OCI-LY1 (cell line): ENCODE results near the gene PKD2L1.
A peak's percentile ranks its signal among the peaks of the same experiment; 100 is the strongest.
"Not testable (repeated sequence)": the region's sequence is repeated elsewhere in the genome, so short reads cannot be mapped to it uniquely, and the experiment has no call there.

Experiments used
- H2AFZ ChIP-seq: fragments of 200-600 bp; sonication (generic), shearing (Covaris generic); 2 replicates; pipeline ENCODE4 v1.6.0; 2014; ENCODE audit warnings: antibody characterized with exemption, mild to moderate bottlenecking, low read length
- H3F3A ChIP-seq: fragments of 200-600 bp; sonication (generic), shearing (Covaris generic); 2 replicates; pipeline ENCODE4 v1.6.0; 2014; ENCODE audit warnings: mild to moderate bottlenecking, antibody characterized with exemption, low read length, moderate library complexity; ENCODE audit not compliant: insufficient read depth
- H3K27ac ChIP-seq: fragments of 200-600 bp; sonication (generic); 2 replicates; pipeline ENCODE4 v1.5.1; 2014; ENCODE audit warnings: low read length, mixed run types, mild to moderate bottlenecking, low read depth; ENCODE audit not compliant: poor library complexity, severe bottlenecking
- H3K27me3 ChIP-seq: fragments of 200-600 bp; sonication (generic); 2 replicates; pipeline ENCODE4 v1.6.0; 2014; ENCODE audit warnings: antibody characterized with exemption, mild to moderate bottlenecking, low read length, moderate library complexity; ENCODE audit not compliant: insufficient read depth
- H3K36me3 ChIP-seq: fragments of 200-600 bp; sonication (generic); 2 replicates; pipeline ENCODE4 v1.6.1; 2014; ENCODE audit warnings: mild to moderate bottlenecking, antibody characterized with exemption, low read length, moderate library complexity, mixed read lengths; ENCODE audit not compliant: insufficient read depth
- H3K4me1 ChIP-seq: fragments of 200-600 bp; sonication (generic); 2 replicates; pipeline ENCODE4 v1.5.1; 2014; ENCODE audit warnings: mild to moderate bottlenecking, low read length, moderate library complexity; ENCODE audit not compliant: insufficient read depth, severe bottlenecking
- H3K4me2 ChIP-seq: fragments of 200-600 bp; sonication (generic), shearing (Covaris generic); 2 replicates; pipeline ENCODE4 v1.6.1; 2014; ENCODE audit warnings: low read length
- H3K4me3 ChIP-seq: fragments of 200-600 bp; sonication (generic); 2 replicates; pipeline ENCODE4 v1.5.1; 2014; ENCODE audit warnings: low read length, low read depth, mild to moderate bottlenecking, mixed read lengths; ENCODE audit not compliant: poor library complexity, severe bottlenecking
- H3K79me2 ChIP-seq: fragments of 200-600 bp; shearing (Covaris generic); 2 replicates; pipeline ENCODE4 v1.6.1; 2016; ENCODE audit warnings: mixed run types, low read length, mixed read lengths; ENCODE audit not compliant: insufficient read depth
- H3K9ac ChIP-seq: fragments of 200-600 bp; sonication (generic), shearing (Covaris generic); 2 replicates; pipeline ENCODE4 v1.6.1; 2014; ENCODE audit warnings: mild to moderate bottlenecking, low read length, mixed read lengths
- H3K9me2 ChIP-seq: fragments of 200-600 bp; sonication (generic), shearing (Covaris generic); 2 replicates; pipeline ENCODE4 v1.6.1; 2014; ENCODE audit warnings: low read depth, mild to moderate bottlenecking, low read length, mixed read lengths
- H3K9me3 ChIP-seq: fragments of 200-600 bp; shearing (Covaris generic); 2 replicates; pipeline ENCODE4 v1.6.1; 2014; ENCODE audit warnings: low read length, mixed read lengths
- H4K20me1 ChIP-seq: fragments of 200-600 bp; sonication (generic), shearing (Covaris generic); 2 replicates; pipeline ENCODE4 v1.6.0; 2016; ENCODE audit warnings: mild to moderate bottlenecking, low read length; ENCODE audit not compliant: insufficient read depth
- EZH2 ChIP-seq: fragments of 200-600 bp; sonication (generic), shearing (Covaris generic); IDR thresholded peaks from 2 replicates; pipeline ENCODE4 v1.8.0; 2017; ENCODE audit warnings: borderline replicate concordance, mixed run types, mild to moderate bottlenecking, antibody characterized with exemption, low read length, moderate library complexity, mixed read lengths
- TF ChIP-seq, protein P1 (sequence below): fragments of 200-600 bp; sonication (generic), shearing (Covaris generic); IDR thresholded peaks from 2 replicates; pipeline ENCODE4 v1.5.1; 2017; ENCODE audit warnings: mild to moderate bottlenecking, antibody characterized with exemption, low read length, moderate library complexity, mixed read lengths

The PKD2L1 gene

DNA sequence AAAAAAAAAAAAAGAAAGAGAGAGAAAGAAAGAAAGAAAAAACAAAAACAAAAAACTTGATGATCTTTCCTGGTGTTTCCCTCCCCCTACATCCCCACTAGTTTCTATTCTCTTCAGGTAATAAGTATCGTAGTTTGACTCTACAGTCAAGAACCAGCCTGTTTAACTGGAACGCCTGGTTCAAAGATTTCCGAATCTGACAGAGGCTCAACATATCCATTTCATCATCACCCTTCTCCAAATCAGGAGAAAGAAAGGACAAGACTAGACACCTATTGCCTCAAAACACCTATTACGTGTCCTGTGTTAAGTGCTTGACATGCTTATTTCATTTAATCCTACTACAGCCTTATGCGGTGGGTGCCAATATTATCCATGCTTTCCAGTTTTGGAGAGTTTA is 23.2 kb downstream of the PKD2L1 start:
- Histone ChIP-seq H3K9me2 (no peaks in the 10 kb centered on the region), H3K79me2 (no peaks in the 10 kb centered on the region), H3K36me3 (no peaks in the 10 kb centered on the region), H2AFZ (no peak overlapping the region), H3K27me3 (no peaks in the 10 kb centered on the region), H3F3A (no peaks in the 10 kb centered on the region), H4K20me1 (no peaks in the 10 kb centered on the region), H3K27ac (no peak overlapping the region), H3K4me1 (no peaks in the 10 kb centered on the region), H3K9me3 (no peaks in the 10 kb centered on the region), H3K9ac (no peak overlapping the region), H3K4me3 (no peak overlapping the region), H3K4me2 (no peak overlapping the region)
- TF ChIP-seq, protein P1, sequence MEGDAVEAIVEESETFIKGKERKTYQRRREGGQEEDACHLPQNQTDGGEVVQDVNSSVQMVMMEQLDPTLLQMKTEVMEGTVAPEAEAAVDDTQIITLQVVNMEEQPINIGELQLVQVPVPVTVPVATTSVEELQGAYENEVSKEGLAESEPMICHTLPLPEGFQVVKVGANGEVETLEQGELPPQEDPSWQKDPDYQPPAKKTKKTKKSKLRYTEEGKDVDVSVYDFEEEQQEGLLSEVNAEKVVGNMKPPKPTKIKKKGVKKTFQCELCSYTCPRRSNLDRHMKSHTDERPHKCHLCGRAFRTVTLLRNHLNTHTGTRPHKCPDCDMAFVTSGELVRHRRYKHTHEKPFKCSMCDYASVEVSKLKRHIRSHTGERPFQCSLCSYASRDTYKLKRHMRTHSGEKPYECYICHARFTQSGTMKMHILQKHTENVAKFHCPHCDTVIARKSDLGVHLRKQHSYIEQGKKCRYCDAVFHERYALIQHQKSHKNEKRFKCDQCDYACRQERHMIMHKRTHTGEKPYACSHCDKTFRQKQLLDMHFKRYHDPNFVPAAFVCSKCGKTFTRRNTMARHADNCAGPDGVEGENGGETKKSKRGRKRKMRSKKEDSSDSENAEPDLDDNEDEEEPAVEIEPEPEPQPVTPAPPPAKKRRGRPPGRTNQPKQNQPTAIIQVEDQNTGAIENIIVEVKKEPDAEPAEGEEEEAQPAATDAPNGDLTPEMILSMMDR: no peak
- TF ChIP-seq EZH2: no peak

DNA sequence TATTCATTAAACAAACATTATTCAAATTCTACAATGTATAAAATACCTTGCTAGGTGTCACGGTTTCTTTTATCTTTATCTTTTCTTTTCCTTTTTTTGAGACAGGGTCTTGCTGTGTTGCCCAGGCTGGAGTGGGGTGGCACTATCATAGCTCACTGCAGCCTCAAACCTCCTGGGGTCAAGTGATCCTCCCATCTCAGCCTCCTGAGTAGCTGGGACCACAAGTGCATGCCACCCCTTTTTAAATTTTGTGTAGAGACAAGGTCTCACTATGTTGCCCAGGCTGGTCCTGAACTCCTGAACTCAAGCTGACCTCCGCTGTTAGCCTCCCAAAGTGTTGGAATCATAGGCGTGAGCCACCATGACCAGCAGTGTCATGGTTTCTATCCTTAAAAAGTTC is 25.6 kb downstream of the PKD2L1 start:
- H3K27me3 ChIP-seq: no peaks in the 10 kb centered on the region
- no peaks in the 10 kb centered on the region for H3K9me2 ChIP-seq
- no peaks in the 10 kb centered on the region for H3K4me1 ChIP-seq
- H3K36me3 ChIP-seq: no peaks in the 10 kb centered on the region
- H3K4me2 ChIP-seq: no peak overlapping the region
- no peak overlapping the region for H3K9ac ChIP-seq
- no peak overlapping the region for H3K27ac ChIP-seq
- H3F3A ChIP-seq: no peaks in the 10 kb centered on the region
- no peak overlapping the region for H3K4me3 ChIP-seq
- TF ChIP-seq, protein P1: no peak
- no peak for TF ChIP-seq EZH2
- no peaks in the 10 kb centered on the region for H3K9me3 ChIP-seq
- no peaks in the 10 kb centered on the region for H4K20me1 ChIP-seq
- H3K79me2 ChIP-seq: no peaks in the 10 kb centered on the region
- no peak overlapping the region for H2AFZ ChIP-seq

DNA sequence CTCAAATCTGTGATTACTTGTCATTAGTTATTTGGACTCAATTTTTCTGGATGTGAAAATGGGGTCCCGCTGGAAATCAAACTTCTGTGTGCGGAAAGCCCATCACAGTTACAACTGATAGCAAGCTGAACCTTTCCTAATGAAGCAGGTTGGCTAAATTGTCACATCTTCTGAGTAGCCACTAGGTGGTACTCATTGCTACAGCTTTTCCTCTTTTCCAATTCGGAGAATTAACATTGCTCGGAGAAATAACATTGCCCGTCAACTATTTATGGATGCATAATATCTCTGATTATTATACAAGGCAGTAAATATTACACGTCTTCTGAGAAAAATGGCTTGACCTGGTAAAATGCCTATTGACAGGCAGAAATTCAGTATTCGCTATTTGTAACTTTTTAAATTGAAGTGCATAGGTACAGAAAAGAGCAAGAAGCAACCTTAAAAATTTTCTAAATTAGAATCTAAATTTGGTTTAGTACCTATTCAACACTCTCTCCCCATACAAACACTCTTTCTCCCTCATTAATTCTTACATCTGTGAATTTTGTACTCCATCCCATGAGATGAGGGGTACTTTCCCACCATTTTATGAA is 26.2 kb downstream of the PKD2L1 start:
- TF ChIP-seq EZH2: no peak
- TF ChIP-seq, protein P1: peak; percentile 45
- no peak overlapping the region for H3K4me3 ChIP-seq
- no peaks in the 10 kb centered on the region for H3K4me1 ChIP-seq
- H3K9me2 ChIP-seq: no peaks in the 10 kb centered on the region
- no peak overlapping the region for H3K9ac ChIP-seq
- H3K36me3 ChIP-seq: no peaks in the 10 kb centered on the region
- no peak overlapping the region for H3K4me2 ChIP-seq
- H3K79me2 ChIP-seq: no peaks in the 10 kb centered on the region
- no peak overlapping the region for H2AFZ ChIP-seq
- no peak overlapping the region for H3K27ac ChIP-seq
- no peaks in the 10 kb centered on the region for H3F3A ChIP-seq
- no peaks in the 10 kb centered on the region for H4K20me1 ChIP-seq
- no peaks in the 10 kb centered on the region for H3K27me3 ChIP-seq
- no peaks in the 10 kb centered on the region for H3K9me3 ChIP-seq

- not testable (repeated sequence) for H3K9ac ChIP-seq, H3K4me3 ChIP-seq, H3F3A ChIP-seq, H3K27me3 ChIP-seq, H3K9me2 ChIP-seq, H3K79me2 ChIP-seq, H3K27ac ChIP-seq, H3K4me2 ChIP-seq, H3K9me3 ChIP-seq, H2AFZ ChIP-seq, H3K4me1 ChIP-seq, H4K20me1 ChIP-seq, H3K36me3 ChIP-seq
Measured at GRCh38 chr10:100301123-100301522, 28.9 kb downstream of the PKD2L1 start.
